Measurements from ENCODE around the gene UVSSA. TPM values are rescaled to one million over a fixed set of nuclear protein-coding genes. Genes with fewer than 3 reads are reported as not detected.
"Not testable (repeated sequence)": the region's sequence is repeated elsewhere in the genome, so short reads cannot be mapped to it uniquely, and the experiment has no call there.

The UVSSA gene
- total RNA-seq, 4 donors from 2014 or later = 13.5 to 114 (median 34.2) TPM

DNA sequence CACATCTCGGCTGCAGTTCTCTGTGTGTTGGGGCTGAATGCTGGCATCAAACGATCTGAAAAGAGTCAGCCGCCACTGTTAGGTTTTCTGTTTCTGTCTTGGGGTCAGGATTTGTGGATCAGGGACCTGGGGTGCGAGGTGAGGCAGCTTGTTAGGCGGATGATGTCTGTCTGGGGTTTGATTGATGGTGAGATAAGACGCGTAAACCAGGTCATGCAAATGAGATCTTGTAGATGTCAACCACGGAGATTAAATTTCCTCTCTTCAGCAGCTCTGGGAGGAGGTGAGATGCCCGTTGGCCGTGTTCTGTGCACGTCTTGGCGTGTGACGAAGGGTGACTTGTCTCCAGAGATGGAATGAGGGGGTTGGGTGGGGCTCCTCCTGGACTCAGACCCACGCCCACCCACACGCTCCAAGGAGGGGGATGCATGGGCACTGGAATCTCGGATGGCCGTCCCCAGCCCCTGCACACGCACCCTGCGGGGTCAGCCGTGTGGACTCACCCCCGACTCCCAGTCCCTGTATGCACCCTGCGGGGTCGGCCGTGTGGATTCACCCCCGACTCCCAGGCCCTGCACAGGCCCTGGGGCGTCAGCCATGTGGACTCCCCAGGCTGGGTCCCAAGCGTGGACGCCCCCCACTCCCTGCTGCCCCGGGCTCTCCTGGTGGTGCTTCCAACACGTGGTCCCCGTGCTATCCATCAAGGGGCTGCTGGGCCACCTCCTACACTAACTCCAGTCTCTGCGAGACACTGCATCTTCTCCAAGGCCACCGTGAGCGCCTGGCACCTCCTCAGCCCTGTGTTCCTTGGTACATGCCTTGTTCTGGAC, 16.0 kb upstream of the UVSSA start:
- Histone ChIP-seq H3K36me3 (peaks cover 0 to 16% (median 2%) of the 10 kb centered on the region in 4 donors), H3K9me3 (no peaks in the 10 kb centered on the region), H3K27me3 (no peaks in the 10 kb centered on the region), H3K4me1 (no peaks in the 10 kb centered on the region), H3K4me3 (no peak overlapping the region), H3K27ac (no peak overlapping the region)
- no peak for DNase-seq
- in situ Hi-C loops (cut with MboI; ENCODE audit: low pct_ligation_motif_present in 1 of 4, low pct_unique_long_range_greater_than_20kb in 1 of 4, low sequenced_read_pairs in 3 of 4) = loop anchor here in 1 of 4 donors (10.0 kb wide), 1 partner anchor 76 kb away; no protein-coding TSS in a partner anchor
- WGBS, 2 donors (ENCODE audit: low coverage in 1 of 2) = 88 to 100% methylated on average over 1 to 32 of the region's 34 CpGs
- no peak for TF ChIP-seq EP300 (IDR thresholded peaks at IDR 0.05; ENCODE audit: low read depth)
- TF ChIP-seq POLR2AphosphoS5 (IDR thresholded peaks at IDR 0.05) = no peak
- no peak for TF ChIP-seq POLR2A (IDR thresholded peaks at IDR 0.05)
- TF ChIP-seq, protein P1, sequence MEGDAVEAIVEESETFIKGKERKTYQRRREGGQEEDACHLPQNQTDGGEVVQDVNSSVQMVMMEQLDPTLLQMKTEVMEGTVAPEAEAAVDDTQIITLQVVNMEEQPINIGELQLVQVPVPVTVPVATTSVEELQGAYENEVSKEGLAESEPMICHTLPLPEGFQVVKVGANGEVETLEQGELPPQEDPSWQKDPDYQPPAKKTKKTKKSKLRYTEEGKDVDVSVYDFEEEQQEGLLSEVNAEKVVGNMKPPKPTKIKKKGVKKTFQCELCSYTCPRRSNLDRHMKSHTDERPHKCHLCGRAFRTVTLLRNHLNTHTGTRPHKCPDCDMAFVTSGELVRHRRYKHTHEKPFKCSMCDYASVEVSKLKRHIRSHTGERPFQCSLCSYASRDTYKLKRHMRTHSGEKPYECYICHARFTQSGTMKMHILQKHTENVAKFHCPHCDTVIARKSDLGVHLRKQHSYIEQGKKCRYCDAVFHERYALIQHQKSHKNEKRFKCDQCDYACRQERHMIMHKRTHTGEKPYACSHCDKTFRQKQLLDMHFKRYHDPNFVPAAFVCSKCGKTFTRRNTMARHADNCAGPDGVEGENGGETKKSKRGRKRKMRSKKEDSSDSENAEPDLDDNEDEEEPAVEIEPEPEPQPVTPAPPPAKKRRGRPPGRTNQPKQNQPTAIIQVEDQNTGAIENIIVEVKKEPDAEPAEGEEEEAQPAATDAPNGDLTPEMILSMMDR (IDR thresholded peaks at IDR 0.05) = no peak
- intact Hi-C loops (cut with DNase I; ENCODE audit: low total_unique reads) = no loop called here

DNA sequence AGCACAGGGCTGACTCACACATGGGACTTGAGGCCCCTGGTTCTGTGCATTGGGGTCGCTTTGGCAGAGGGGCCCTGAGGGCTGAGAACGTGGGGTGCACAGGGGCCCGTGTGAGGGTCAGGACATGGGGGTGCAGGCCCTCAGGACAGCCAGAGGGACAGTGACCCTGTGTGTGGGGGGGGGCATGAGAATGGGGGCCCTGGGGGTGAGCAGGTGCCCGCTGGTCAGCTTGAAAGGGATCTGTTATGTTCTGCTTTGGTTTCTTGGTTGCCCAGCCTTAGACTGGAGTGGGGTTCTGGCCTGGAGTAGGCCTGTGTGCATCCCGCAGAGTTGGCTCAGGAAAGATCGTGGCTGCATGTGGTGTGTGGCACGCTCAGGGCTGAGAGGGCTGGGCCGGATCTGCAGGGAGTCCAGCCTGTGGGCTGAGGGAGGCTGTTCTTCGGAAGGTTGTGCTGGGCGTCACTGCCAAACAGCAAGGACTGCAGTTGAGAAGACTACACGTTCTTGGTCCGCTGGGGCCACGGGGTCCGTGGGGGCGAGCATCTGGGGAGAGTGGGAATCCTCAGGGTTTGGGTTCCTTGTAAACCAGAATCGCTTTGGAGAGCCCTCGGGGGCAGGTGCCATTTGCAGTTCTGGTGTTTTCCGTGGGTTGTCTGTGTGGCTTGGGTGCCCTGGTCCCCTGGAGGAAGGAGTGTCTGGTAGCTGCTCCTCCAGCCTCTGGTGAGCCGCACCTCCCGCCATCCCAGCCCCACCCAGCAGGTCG, 15.2 kb upstream of the UVSSA start:
- TF ChIP-seq, protein P1 (IDR thresholded peaks at IDR 0.05) = no peak
- TF ChIP-seq POLR2AphosphoS5 (IDR thresholded peaks at IDR 0.05) = no peak
- TF ChIP-seq EP300 (IDR thresholded peaks at IDR 0.05; ENCODE audit: low read depth) = no peak
- no peak for TF ChIP-seq POLR2A (IDR thresholded peaks at IDR 0.05)
- H3K27me3 ChIP-seq = no peaks in the 10 kb centered on the region
- H3K9me3 ChIP-seq = no peaks in the 10 kb centered on the region
- intact Hi-C loops (cut with DNase I; ENCODE audit: low total_unique reads) (no loop called here), in situ Hi-C loops (cut with MboI; ENCODE audit: low pct_ligation_motif_present in 1 of 4, low pct_unique_long_range_greater_than_20kb in 1 of 4, low sequenced_read_pairs in 3 of 4) (loop anchor here in 1 of 4 donors (10.0 kb wide), 1 partner anchor 77 kb away; no protein-coding TSS in a partner anchor)
- H3K4me1 ChIP-seq = no peaks in the 10 kb centered on the region
- DNase-seq = no peak
- no peak overlapping the region for H3K27ac ChIP-seq
- no peak overlapping the region for H3K4me3 ChIP-seq
- peaks cover 0 to 16% (median 3%) of the 10 kb centered on the region in 4 donors for H3K36me3 ChIP-seq
- 89 to 100% methylated on average over 2 to 15 of the region's 21 CpGs for WGBS, 2 donors (ENCODE audit: low coverage in 1 of 2)

DNA sequence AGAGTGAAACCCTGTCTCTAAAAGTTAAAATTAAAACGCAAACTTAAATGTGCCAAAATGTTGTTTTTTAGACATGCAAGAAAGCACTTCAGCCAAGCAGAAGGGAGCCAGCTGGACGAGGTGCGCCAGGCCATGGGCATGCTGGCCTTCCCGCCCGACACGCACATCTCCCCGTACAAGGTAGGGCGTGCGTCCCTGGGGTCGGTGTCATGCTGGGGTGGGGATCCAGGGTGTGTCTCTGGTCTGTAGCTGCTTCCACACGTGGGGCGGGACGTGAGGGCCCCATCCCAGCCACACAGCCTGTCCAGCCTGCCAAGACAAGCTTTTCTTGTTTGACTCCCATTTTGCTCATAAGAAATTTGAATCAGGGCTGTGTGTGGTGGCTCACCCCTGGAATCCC, 14.3 kb upstream of the UVSSA start:
- H3K4me1 ChIP-seq = no peaks in the 10 kb centered on the region
- intact Hi-C loops (cut with DNase I; ENCODE audit: low total_unique reads) = no loop called here
- H3K4me3 ChIP-seq = no peak overlapping the region
- TF ChIP-seq, protein P1 (IDR thresholded peaks at IDR 0.05) = no peak
- TF ChIP-seq EP300 (IDR thresholded peaks at IDR 0.05; ENCODE audit: low read depth) (no peak), POLR2AphosphoS5 (IDR thresholded peaks at IDR 0.05) (no peak), POLR2A (IDR thresholded peaks at IDR 0.05) (no peak)
- in situ Hi-C loops (cut with MboI; ENCODE audit: low pct_ligation_motif_present in 1 of 4, low pct_unique_long_range_greater_than_20kb in 1 of 4, low sequenced_read_pairs in 3 of 4) = loop anchor here in 1 of 4 donors (10.0 kb wide), 1 partner anchor 78 kb away; no protein-coding TSS in a partner anchor
- no peak for DNase-seq
- H3K27me3 ChIP-seq = no peaks in the 10 kb centered on the region
- peaks cover 0 to 16% (median 5%) of the 10 kb centered on the region in 4 donors for H3K36me3 ChIP-seq
- WGBS, 2 donors (ENCODE audit: low coverage in 1 of 2) = 89% methylated on average over 13 of the region's 13 CpGs; no CpG with 5 or more reads in 1 of the 2 donors
- no peaks in the 10 kb centered on the region for H3K9me3 ChIP-seq
- no peak overlapping the region for H3K27ac ChIP-seq

DNA sequence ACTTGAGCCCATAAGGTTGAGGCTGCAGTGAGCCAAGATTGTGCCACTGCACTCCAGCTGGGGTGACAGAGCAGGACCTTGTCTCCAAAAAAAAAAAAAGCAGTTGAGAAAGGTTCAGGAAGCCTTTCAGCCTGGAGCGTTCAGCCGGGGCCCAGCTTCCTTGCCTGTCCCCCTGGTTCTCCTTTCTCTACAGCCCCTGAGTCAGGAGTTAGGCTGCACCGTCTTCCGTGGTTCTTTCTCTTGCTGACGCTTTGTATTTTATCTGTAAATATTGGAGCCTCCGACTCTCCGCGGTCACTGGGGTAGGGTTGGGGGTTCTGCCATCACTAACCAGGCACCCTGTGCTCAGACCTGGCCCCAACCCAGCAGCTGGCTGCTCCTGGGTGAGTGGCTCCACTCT, 13.8 kb upstream of the UVSSA start:
- intact Hi-C loops (cut with DNase I; ENCODE audit: low total_unique reads) = no loop called here
- TF ChIP-seq POLR2AphosphoS5 (IDR thresholded peaks at IDR 0.05) (no peak), POLR2A (IDR thresholded peaks at IDR 0.05) (no peak), EP300 (IDR thresholded peaks at IDR 0.05; ENCODE audit: low read depth) (no peak)
- TF ChIP-seq, protein P1 (IDR thresholded peaks at IDR 0.05) = no peak
- in situ Hi-C loops (cut with MboI; ENCODE audit: low pct_ligation_motif_present in 1 of 4, low pct_unique_long_range_greater_than_20kb in 1 of 4, low sequenced_read_pairs in 3 of 4) = loop anchor here in 1 of 4 donors (10.0 kb wide), 1 partner anchor 78 kb away; no protein-coding TSS in a partner anchor

DNA sequence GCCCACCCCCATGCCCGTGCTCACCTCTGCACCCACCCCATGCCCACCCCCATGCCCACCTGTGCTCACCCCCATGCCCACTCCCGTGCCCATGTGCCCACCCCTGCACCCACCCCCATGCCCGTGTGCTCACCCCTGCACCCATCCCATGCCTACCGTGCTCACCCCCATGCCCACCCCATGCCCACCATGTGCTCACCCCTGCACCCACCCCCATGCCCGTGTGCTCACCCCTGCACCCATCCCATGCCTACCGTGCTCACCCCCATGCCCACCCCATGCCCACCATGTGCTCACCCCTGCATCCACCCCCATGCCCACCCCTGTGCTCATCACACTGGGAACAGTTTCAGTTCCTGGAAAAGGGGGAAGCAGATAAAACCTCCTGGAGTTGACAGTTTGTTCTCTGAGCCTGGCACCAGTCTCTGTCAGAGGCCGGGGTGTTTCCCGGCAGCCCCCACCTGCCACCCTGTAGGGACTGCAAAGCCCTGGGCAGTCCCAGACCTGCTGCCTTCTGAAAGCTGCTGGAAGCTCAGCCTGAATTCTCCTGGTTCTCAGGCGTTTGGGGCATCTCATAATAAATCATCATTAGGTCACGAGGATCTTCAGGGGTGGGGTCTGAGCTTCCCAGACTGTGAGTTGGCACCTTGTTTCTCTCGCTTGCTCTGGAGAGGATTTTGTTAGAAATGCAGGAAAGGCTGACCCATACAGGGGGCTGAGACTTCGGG, 13.0 kb upstream of the UVSSA start:
- H3K27me3 ChIP-seq; H3K9me3 ChIP-seq; H3K4me3 ChIP-seq; intact Hi-C loops (cut with DNase I; ENCODE audit: low total_unique reads); DNase-seq; H3K27ac ChIP-seq; H3K4me1 ChIP-seq: not testable (repeated sequence)
- peaks cover 0 to 24% (median 11%) of the 10 kb centered on the region in 4 donors for H3K36me3 ChIP-seq
- WGBS, 2 donors (ENCODE audit: low coverage in 1 of 2) = 30 to 92% methylated on average over 2 to 6 of the region's 12 CpGs
- in situ Hi-C loops (cut with MboI; ENCODE audit: low pct_ligation_motif_present in 1 of 4, low pct_unique_long_range_greater_than_20kb in 1 of 4, low sequenced_read_pairs in 3 of 4) = loop anchor here in 1 of 4 donors (10.0 kb wide), 1 partner anchor 79 kb away; no protein-coding TSS in a partner anchor

More for the DNA sequence above, 13.8 kb upstream of the UVSSA start:
- no peaks in the 10 kb centered on the region for H3K27me3 ChIP-seq
- no peak overlapping the region for H3K27ac ChIP-seq
- no peaks in the 10 kb centered on the region for H3K4me1 ChIP-seq
- no peak overlapping the region for H3K4me3 ChIP-seq
- no peak for DNase-seq
- no peaks in the 10 kb centered on the region for H3K9me3 ChIP-seq
- peaks cover 0 to 17% (median 9%) of the 10 kb centered on the region in 4 donors for H3K36me3 ChIP-seq
- 92% methylated on average over 8 of the region's 8 CpGs; no CpG with 5 or more reads in 1 of the 2 donors for WGBS, 2 donors (ENCODE audit: low coverage in 1 of 2)
